Measurements from ENCODE around the gene SLC9A9.

DNA sequence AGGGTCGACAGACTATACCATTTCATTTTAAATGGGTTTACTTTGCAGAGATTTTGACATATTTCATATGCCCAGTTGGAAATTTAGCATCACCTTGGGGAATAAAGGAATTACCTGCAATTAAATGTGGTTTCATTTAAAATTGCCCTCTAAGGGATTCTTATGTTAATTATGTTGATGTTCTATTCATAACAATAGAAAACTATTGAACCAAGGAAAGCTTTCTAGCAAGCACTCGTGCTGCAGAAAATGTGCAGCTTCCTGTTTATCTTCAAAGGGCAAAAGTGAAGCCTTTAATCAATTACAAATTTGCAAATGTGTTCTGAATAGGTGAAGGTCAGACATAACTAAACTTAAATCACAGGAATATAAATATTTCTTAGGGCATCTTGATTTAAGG is 376.6 kb downstream of the SLC9A9 start:
- no peak for TF ChIP-seq CTCF (IDR thresholded peaks at IDR 0.05)
- no peak for TF ChIP-seq POLR2A (IDR thresholded peaks at IDR 0.05)

All from transverse colon (tissue), 3 donors.